HepG2 (cell line): ENCODE data around the gene GNAI2. TPM values are rescaled to one million over a fixed set of nuclear protein-coding genes. Genes with fewer than 3 reads are reported as not detected.

Experiments
- ARID5B ChIP-seq: IDR thresholded peaks from 2 replicates; pipeline ENCODE4 v1.4.0; 2020; ENCODE audit warnings: mild to moderate bottlenecking, missing genetic modification reagents
- FOXO4 ChIP-seq: sonication (generic); formaldehyde crosslinking; conservative IDR thresholded peaks from 2 replicates; pipeline ENCODE4 v1.8.1; 2023; ENCODE audit warnings: missing genetic modification reagents
- GZF1 ChIP-seq: sonication (generic); formaldehyde crosslinking; IDR thresholded peaks from 2 replicates; pipeline ENCODE4 v1.5.1; 2020; ENCODE audit warnings: mild to moderate bottlenecking, missing genetic modification reagents
- HHEX ChIP-seq: IDR thresholded peaks from 2 replicates; pipeline ENCODE4 v1.6.1; 2016; ENCODE audit warnings: control low read depth
- MEIS1 ChIP-seq: sonication (generic); formaldehyde crosslinking; IDR thresholded peaks from 2 replicates; pipeline ENCODE4 v1.9.0; 2021; ENCODE audit warnings: mild to moderate bottlenecking, missing genetic modification reagents, moderate library complexity, borderline replicate concordance
- PITX1 ChIP-seq: sonication (generic); formaldehyde crosslinking; IDR thresholded peaks from 2 replicates; pipeline ENCODE4 v1.5.1; 2020; ENCODE audit warnings: mild to moderate bottlenecking, missing genetic modification reagents
- SOX13 ChIP-seq, 3 experiments: fragments of 450-650 bp in 1 of 3; sonication (generic) in 1 of 3; formaldehyde crosslinking in 1 of 3; IDR thresholded peaks in 2 of 3; conservative IDR thresholded peaks in 1 of 3; 2 replicates each; pipeline versions ENCODE4 v1.5.0 to v1.6.1; 2016 to 2020; ENCODE audit warnings: antibody characterized with exemption in 1 of 3, mild to moderate bottlenecking in 1 of 3, missing compliant biosample characterization in 1 of 3, missing genetic modification reagents in 1 of 3, moderate library complexity in 1 of 3
- ZFP62 ChIP-seq: sonication (generic); formaldehyde crosslinking; IDR thresholded peaks from 2 replicates; pipeline ENCODE4 v1.4.0; 2020; ENCODE audit warnings: missing genetic modification reagents
- ZGPAT ChIP-seq: IDR thresholded peaks from 2 replicates; pipeline ENCODE4 v1.6.1; 2016; ENCODE audit warnings: mild to moderate bottlenecking
- ZNF17 ChIP-seq: sonication (generic); formaldehyde crosslinking; IDR thresholded peaks from 2 replicates; pipeline ENCODE4 v1.5.0; 2020; ENCODE audit warnings: mild to moderate bottlenecking, missing genetic modification reagents
- ZNF281 ChIP-seq: sonication (generic); formaldehyde crosslinking; IDR thresholded peaks from 2 replicates; pipeline ENCODE4 v1.4.0; 2020; ENCODE audit warnings: missing genetic modification reagents, borderline replicate concordance
- ZNF431 ChIP-seq: sonication (generic); formaldehyde crosslinking; IDR thresholded peaks from 2 replicates; pipeline ENCODE4 v1.9.0; 2022; ENCODE audit warnings: missing genetic modification reagents, low read depth, mild to moderate bottlenecking, borderline replicate concordance
- ZSCAN12 ChIP-seq: sonication (generic); formaldehyde crosslinking; IDR thresholded peaks from 2 replicates; pipeline ENCODE4 v1.9.0; 2021; ENCODE audit warnings: mild to moderate bottlenecking, missing genetic modification reagents
- ZXDC ChIP-seq: sonication (generic); formaldehyde crosslinking; IDR thresholded peaks from 2 replicates; pipeline ENCODE4 v1.5.0; 2020; ENCODE audit warnings: mild to moderate bottlenecking, missing genetic modification reagents
- polyA plus RNA-seq, 8 experiments: library from polyadenylated mRNA; depleted of rRNA in 3 of 8; stranded (reverse) in 7 of 8; unstranded in 1 of 8; fragments of >200 nt; fragmentation: Illumina TruSeq in 4 of 8; extraction: Trizol in 4 of 8; gene quantifications; 2 replicates each; pipeline versions ENCODE4 v1.2.1 to v1.2.3, GENCODE V29; 2011 to 2016; ENCODE audit warnings: low read depth in 4 of 8, missing spikeins in 1 of 8, mixed read lengths in 1 of 8; ENCODE audit not compliant: insufficient read depth in 1 of 8
- total RNA-seq, 5 experiments: library from RNA; depleted of rRNA; stranded (reverse); fragments of >200 nt; fragmentation: Illumina TruSeq; extraction: Trizol; gene quantifications; 2 replicates each; pipeline ENCODE4 v1.2.3, GENCODE V29; 2016; ENCODE audit warnings: low read depth in 1 of 5

Gene GNAI2
- total and polyA plus RNA-seq, 2 of the 13 experiments (the other 11 are each of a cell fraction or from before 2014, with no cell fraction given) = 51.1 to 66.2 TPM

- TF ChIP-seq ZGPAT (CRISPR knock-in tag) (no peak; the same call in 1 of the 2 replicates), FOXO4 (no peak), ZXDC (CRISPR knock-in tag) (no peak), HHEX (CRISPR knock-in tag) (no peak), ZNF281 (no peak), PITX1 (CRISPR knock-in tag) (no peak), SOX13 (IDR thresholded peaks at IDR 0.05) (no peak), SOX13 (CRISPR knock-in tag; conservative IDR thresholded peaks at IDR 0.05 in 1 of 2, IDR thresholded peaks at IDR 0.05 in 1 of 2) (no peak), GZF1 (CRISPR knock-in tag) (no peak), ZSCAN12 (CRISPR knock-in tag) (no peak), MEIS1 (CRISPR knock-in tag) (no peak), ZNF431 (CRISPR knock-in tag) (no peak), ZFP62 (CRISPR knock-in tag) (no peak), ZNF17 (no peak), ARID5B (no peak)
Measured at GRCh38 chr3:50235716-50236483, at the start of gene GNAI2 (continued).
